ENCODE data around the gene ESPL1.

ESPL1 gene

GRCh38 chr12:53231671-53231920 is 36.5 kb upstream of the ESPL1 start:
- no peak for DNase-seq (ENCODE audit: low read depth in 2 of 2)

GRCh38 chr12:53231921-53232645 is 36.0 kb upstream of the ESPL1 start, which contains the start of gene RARG:
Gene RARG, minus strand, starts transcription at chr12:53232209. Its CDS starts 4,664 bp downstream, at chr12:53227545.
- DNase-seq (ENCODE audit: low read depth in 2 of 2) = peak in 1 of 2 donors; percentile 57

- DNase-seq (ENCODE audit: low read depth in 2 of 2) = no peak
Observed at GRCh38 chr12:53232646-53233461, 35.2 kb upstream of the ESPL1 start.

GRCh38 chr12:53233671-53234121 is 34.4 kb upstream of the ESPL1 start:
- no peak for DNase-seq (ENCODE audit: low read depth in 2 of 2)

DNA sequence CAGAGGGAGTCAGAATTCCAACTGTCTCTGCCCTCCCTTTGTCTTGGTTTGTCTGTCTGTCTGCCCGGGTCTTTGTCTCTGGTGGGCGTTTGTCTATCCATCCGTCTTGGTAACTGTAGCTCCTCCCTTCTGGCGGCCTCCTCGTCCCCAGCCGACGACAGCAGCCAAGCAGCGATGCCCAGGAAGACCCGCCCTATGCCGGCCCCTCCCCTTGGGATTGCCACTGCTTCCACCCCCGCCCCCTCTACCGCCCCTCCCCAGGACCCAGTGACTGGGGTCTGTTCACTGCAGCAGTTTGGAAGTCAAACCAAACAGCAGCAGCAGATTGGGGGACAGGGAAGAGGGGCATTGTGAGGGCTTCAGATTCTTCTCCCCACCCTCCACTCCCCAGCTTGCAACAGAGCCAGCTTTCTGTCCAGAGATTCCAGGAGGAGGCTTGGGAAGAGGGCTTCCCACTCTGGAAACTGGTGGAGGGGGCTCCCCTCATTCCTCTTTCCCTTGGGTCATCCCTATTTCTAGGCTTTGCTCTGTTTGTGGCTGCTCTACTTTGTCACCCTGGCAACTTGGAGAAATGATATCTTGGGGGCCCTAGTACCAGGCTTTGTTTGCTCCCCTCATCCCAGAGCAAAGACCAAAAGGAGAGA is 33.7 kb upstream of the ESPL1 start:
- no peak for DNase-seq (ENCODE audit: low read depth in 2 of 2)

DNA sequence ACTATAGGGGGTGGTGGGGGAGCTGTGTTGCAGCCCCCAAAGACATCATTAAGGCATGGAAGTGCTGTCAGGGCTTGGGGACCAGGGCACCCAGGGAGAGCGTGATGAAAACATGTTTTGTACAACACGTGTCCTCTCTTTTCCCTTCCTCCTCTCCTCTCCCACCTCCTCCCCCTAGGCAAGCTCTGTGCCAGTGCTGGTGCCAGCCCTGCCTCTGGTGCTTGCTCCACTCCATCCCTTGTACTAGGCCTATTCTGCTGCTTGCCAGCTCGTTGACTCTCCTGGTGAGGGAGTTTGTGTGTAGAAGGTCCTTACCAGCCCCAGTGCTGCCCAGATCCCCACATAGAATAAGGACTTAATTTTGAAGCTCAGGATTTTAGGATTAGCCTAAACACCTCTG is 32.9 kb upstream of the ESPL1 start:
- no peak for DNase-seq (ENCODE audit: low read depth in 2 of 2)

- no peak for DNase-seq (ENCODE audit: low read depth in 2 of 2)
Observed at GRCh38 chr12:53235742-53236442, 32.2 kb upstream of the ESPL1 start.

DNA sequence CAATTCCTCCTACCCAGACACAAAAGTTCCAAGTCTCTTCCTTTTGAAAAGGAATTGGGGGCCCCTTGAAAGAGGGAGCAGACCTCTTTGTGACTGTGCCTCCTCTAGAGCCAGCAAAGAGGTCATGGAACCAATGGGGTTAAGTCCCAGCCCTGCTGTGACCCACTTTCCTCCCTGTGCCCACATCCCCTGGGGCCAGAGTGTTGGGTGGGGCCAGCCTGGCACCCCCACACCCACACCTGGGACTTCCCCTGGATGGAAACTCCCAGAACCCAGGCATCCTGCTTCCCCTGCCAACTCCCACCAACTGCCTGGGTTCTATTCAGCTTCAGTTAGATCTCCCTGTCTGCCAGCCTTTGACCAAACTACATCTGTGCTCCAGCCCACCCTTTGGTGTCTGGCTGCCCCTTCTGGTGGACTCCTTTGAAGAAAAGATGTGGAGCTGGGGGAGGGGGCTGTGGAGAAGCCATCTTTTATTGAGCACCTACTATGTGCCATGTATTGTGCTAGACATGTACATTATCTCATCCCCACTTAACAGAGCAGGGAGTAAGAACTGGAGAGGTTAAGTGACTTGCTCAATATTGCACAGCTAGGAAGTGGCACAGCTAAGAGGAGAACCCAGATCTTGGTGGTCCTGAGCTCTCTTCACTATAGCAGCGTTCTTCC is 31.5 kb upstream of the ESPL1 start:
- no peak for DNase-seq (ENCODE audit: low read depth in 2 of 2)

DNA sequence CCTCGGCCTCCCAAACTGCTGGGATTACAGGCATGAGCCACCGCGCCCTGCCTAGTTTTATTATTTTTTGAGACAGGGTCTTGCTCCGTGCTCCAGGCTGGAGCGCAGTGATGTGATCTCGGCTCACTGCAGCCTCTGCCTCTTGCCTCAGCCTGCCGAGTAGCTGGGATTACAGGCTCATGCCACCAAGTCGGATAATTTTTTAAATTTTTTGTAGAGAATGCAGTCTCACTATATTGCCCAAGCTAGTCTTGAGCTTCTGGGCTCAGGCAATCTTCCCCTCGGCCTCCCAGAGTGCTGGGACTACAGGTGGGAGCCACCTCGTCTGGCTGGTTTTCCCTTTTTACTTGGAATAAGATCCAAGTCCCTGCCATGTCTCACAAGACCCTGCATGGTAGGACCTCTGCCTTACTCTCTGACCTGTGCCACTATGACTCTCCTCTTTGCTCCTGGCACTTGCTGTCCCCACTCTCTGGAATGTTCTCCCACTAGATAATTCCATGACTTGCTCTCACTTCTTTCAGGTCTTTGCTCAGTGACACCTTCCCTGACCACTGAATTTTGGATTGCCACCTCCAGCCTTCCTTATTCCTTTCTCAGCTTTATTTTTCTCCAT is 28.3 kb upstream of the ESPL1 start:
- no peak for DNase-seq (ENCODE audit: low read depth in 2 of 2)

DNA sequence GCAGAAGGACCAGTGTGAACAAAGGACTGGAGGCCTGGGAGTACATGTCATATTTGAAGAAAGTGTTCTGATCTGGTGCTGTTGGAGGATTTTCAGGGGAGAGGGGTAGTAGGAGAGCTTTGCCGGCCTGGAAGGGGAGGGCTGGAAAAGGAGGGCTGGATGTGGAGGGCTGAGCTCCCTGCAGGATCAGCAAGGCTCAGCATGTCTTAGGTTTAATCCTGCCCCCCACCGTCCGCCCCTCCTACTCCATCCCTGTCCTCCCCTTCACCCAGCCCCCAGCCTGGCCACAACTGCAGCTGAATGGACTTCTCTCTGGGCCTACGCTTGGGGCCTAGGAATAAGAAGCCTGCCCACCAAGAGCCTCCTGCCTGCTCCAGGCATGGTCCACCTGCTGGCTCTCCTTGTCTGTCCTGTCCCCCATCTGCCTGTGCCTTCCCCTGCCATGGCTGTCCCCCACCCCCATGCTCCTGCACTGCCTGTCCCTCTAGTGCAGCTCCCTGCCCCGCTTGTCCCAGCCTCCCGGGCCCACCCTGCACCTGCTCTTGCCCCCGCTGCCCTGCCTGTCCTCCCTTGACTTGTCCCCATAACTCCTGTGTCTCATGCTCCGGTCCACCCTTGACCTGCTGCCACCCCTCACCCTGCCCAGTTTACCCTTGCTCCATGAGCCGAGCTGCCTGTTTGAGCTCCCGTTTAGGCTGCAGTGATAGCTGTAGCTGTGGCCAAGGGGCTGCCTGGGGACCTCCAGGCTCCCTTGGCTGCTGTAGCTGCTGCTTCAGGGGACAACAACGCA is 26.3 kb upstream of the ESPL1 start:
- DNase-seq (ENCODE audit: low read depth in 2 of 2) = no peak

GRCh38 chr12:53244337-53244736 is 23.8 kb upstream of the ESPL1 start:
- no peak for DNase-seq (ENCODE audit: low read depth in 2 of 2)

DNA sequence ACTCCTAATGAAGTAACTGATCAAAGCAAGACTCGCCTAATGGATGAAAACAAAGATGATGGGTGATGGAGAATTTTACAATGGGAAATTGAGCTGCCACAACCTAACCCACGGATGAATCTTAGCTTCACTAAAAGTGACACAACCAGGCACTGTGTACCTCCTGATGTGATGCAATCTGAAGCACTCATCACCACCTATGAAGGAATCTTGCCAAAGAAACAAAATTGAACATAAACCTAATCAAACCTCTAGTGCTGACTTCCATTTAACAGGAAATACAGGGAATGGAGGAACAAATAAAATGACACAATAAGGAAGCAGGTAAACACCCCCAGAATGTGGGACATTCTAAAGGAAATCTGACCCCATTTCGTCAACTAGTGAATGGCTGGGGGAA is 22.8 kb upstream of the ESPL1 start:
- DNase-seq (ENCODE audit: low read depth in 2 of 2) = no peak

GRCh38 chr12:53251477-53252348 is 16.4 kb upstream of the ESPL1 start:
- DNase-seq (ENCODE audit: low read depth in 2 of 2) = peak in 1 of 2 donors; percentile 39

DNA sequence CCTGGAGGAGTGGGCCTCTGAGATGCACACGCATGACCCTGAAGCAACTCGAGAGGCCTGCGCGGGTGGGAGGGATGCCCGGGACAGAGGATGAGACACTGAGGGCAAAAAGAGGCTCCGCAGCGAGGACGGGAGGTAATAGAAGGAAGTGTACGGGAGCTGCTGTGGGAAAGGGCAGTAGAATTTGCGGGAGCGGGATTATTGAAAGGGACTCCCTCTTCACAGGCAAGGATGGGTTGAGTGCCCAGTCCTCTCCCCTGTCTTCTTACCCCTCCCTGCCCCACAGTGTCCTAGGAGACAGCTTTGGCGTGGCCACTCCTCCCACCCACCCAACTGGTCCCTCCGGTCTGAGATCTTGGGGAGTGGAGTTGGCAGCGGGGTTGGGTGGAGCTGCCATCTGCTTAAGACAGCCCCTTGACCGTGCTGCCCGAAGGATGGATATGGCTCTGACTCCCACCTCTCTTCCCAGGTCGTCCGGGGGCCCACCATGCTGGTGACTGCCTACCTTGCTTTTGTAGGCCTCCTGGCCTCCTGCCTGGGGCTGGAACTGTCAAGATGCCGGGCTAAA is 15.7 kb upstream of the ESPL1 start:
- DNase-seq (ENCODE audit: low read depth in 2 of 2) = no peak

GRCh38 chr12:53253298-53253697 is 14.8 kb upstream of the ESPL1 start:
- DNase-seq (ENCODE audit: low read depth in 2 of 2) = no peak

GRCh38 chr12:53254816-53255545 is 13.1 kb upstream of the ESPL1 start:
- no peak for DNase-seq (ENCODE audit: low read depth in 2 of 2)

- DNase-seq (ENCODE audit: low read depth in 2 of 2) = no peak
Observed at GRCh38 chr12:53255996-53256395, 12.1 kb upstream of the ESPL1 start.

Data from stimulated activated CD4-positive, alpha-beta T cell treated with anti-CD3 and anti-CD28 coated beads, Interleukin-1b, Interleukin-23, amount 100 ng/mL, for 1 hour (primary cell).